RWPE1 (cell line): ENCODE measurements around the gene GALNT13.

Experiments used
- CTCF ChIA-PET: fragments of 350-600 bp; sonication (Branson Sonifier 250); formaldehyde crosslinking; extraction: SDS; loops from one replicate; lab custom pipeline; 2021; lab: Yijun Ruan, JAX
- POLR2A ChIA-PET: fragments of 400-600 bp; formaldehyde crosslinking; extraction: SDS; loops from one replicate; lab custom pipeline; 2020; ENCODE audit warnings: antibody characterized with exemption; ENCODE audit not compliant: low non-redundant PET; lab: Yijun Ruan, JAX
- DNase-seq: peaks from one replicate; pipeline ENCODE4 v3.0.0; 2012; ENCODE audit warnings: low spot score
- H3K27ac ChIP-seq: fragments of 450-650 bp; 2 replicates; pipeline ENCODE4 v1.5.1; 2017
- CTCF ChIP-seq: fragments of 450-650 bp; conservative IDR thresholded peaks from 2 replicates; pipeline ENCODE4 v1.5.1; 2017; ENCODE audit warnings: low read depth, mild to moderate bottlenecking

Gene GALNT13

GRCh38 chr2:153866595-153866994 lies 5.1 kb upstream of the GALNT13 start:
- no peak overlapping the region for H3K27ac ChIP-seq
- ChIA-PET POLR2A (no interaction called here), CTCF (no interaction called here)
- TF ChIP-seq CTCF, result no peak
- no peak for DNase-seq

GRCh38 chr2:153870308-153870707 lies 1.4 kb upstream of the GALNT13 start:
- POLR2A ChIA-PET, result no interaction called here
- CTCF ChIA-PET, result no interaction called here
- no peak for TF ChIP-seq CTCF
- no peak overlapping the region for H3K27ac ChIP-seq
- DNase-seq, result no peak

- ChIA-PET CTCF (no interaction called here), POLR2A (no interaction called here)
- no peak for TF ChIP-seq CTCF
- H3K27ac ChIP-seq, result no peak overlapping the region
- DNase-seq, result no peak
These were observed 759 bp downstream of the GALNT13 start for GRCh38 chr2:153872311-153873051.

GRCh38 chr2:153873052-153874048 lies 1.6 kb downstream of the GALNT13 start:
- POLR2A ChIA-PET, result no interaction called here
- no peak for DNase-seq
- CTCF ChIA-PET, result no interaction called here
- TF ChIP-seq CTCF, result no peak
- no peak overlapping the region for H3K27ac ChIP-seq

- ChIA-PET POLR2A (no interaction called here), CTCF (no interaction called here)
- TF ChIP-seq CTCF, result no peak
- no peak for DNase-seq
- H3K27ac ChIP-seq, result no peak overlapping the region
These were observed 4.2 kb downstream of the GALNT13 start for GRCh38 chr2:153875801-153876466.

GRCh38 chr2:153880926-153881325 lies 9.2 kb downstream of the GALNT13 start:
- no peak for DNase-seq
- ChIA-PET CTCF (no interaction called here), POLR2A (no interaction called here)
- H3K27ac ChIP-seq, result no peak overlapping the region
- no peak for TF ChIP-seq CTCF
